ENCODE measurements around the gene KLHDC7B.
A peak's percentile ranks its signal among the peaks of the same experiment; 100 is the strongest.

The KLHDC7B gene

GRCh38 chr22:50551160-50551752, 5.6 kb downstream of the KLHDC7B start:
- H3K4me3 ChIP-seq (ENCODE audit: low read depth, low read length): no peak overlapping the region
- no peak for TF ChIP-seq CTCF (IDR thresholded peaks at IDR 0.05; ENCODE audit: low read depth, low read length, missing control alignments)
- no peak for DNase-seq (ENCODE audit: low read depth)

GRCh38 chr22:50553310-50553709, 7.6 kb downstream of the KLHDC7B start:
- TF ChIP-seq CTCF (IDR thresholded peaks at IDR 0.05; ENCODE audit: low read depth, low read length, missing control alignments): no peak
- no peak overlapping the region for H3K4me3 ChIP-seq (ENCODE audit: low read depth, low read length)
- DNase-seq (ENCODE audit: low read depth): no peak

GRCh38 chr22:50556703-50557102, 11.0 kb downstream of the KLHDC7B start:
- H3K4me3 ChIP-seq (ENCODE audit: low read depth, low read length): no peak overlapping the region
- no peak for DNase-seq (ENCODE audit: low read depth)
- no peak for TF ChIP-seq CTCF (IDR thresholded peaks at IDR 0.05; ENCODE audit: low read depth, low read length, missing control alignments)

GRCh38 chr22:50560034-50560433, 14.3 kb downstream of the KLHDC7B start:
- no peak overlapping the region for H3K4me3 ChIP-seq (ENCODE audit: low read depth, low read length)
- no peak for TF ChIP-seq CTCF (IDR thresholded peaks at IDR 0.05; ENCODE audit: low read depth, low read length, missing control alignments)
- DNase-seq (ENCODE audit: low read depth): no peak

- H3K4me3 ChIP-seq (ENCODE audit: low read depth, low read length): no peak overlapping the region
- no peak for DNase-seq (ENCODE audit: low read depth)
- TF ChIP-seq CTCF (IDR thresholded peaks at IDR 0.05; ENCODE audit: low read depth, low read length, missing control alignments): no peak
Measured at GRCh38 chr22:50561401-50562358, 16.0 kb downstream of the KLHDC7B start.

- peak within 1 kb of the TSS; percentile 57 for H3K4me3 ChIP-seq (ENCODE audit: low read depth, low read length)
- DNase-seq (ENCODE audit: low read depth): peak; percentile 76
- peak; percentile 87 for TF ChIP-seq CTCF (IDR thresholded peaks at IDR 0.05; ENCODE audit: low read depth, low read length, missing control alignments)
Measured at GRCh38 chr22:50562523-50563412, 17.1 kb downstream of the KLHDC7B start, which contains the start of gene SYCE3. SYCE3 (minus strand) TSS chr22:50562919; CDS start chr22:50556405, 6,514 bp downstream.
